ENCODE data around the gene AFTPH. TPM values are rescaled to one million over a fixed set of nuclear protein-coding genes. Genes with fewer than 3 reads are reported as not detected.

AFTPH gene
- total and polyA plus RNA-seq, 9 of the 15 experiments (the other 6 are each of a cell fraction or from before 2014, with no cell fraction given) = 8.0 to 26.2 (median 13.8) TPM

DNA sequence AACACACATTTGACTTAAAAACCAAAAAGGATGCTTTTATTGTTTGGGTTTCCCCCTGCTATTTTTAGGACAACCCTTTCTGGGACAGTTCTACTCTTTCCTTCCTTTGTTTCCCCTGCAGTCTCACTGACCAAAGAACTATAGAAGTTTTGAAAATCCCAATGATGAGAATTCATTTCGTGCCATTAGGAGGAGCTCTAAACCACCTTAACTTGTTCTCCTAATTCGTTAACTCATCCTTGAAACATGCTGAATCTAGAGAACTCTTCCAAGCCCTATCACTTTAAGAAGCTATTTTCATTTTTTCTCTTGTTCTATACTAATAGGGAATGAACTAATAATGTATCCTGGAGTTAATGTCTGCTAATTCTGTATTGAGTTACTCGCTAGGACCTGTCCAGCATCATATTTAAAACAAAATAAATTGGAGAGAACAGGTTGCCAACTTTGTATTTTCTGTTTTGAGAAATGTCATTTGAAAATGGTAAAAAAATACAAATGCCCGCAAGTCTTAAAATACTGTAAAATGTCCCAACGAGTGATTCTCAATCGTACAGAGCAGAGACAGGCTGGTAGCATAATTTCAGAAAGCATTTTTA, 62.9 kb downstream of the AFTPH start:
- ChIA-PET POLR2A (interaction anchor here (0.9 to 1.2 kb wide), 4 partner anchors 20 to 320 kb away, joined by 3 to 7 read pairs (median 4); no protein-coding TSS in a partner anchor), CTCF (ENCODE audit: low intra/inter-chr PET ratio) (interaction anchor here (0.6 to 2.7 kb wide), 7 partner anchors 29 to 1188 kb away, joined by 3 to 25 read pairs (median 4); no protein-coding TSS in a partner anchor)
- in situ Hi-C loops (cut with MboI) = no loop called here
- H3K9me3 ChIP-seq (replicated peaks; ENCODE audit: control insufficient read depth, insufficient read depth, low read depth, low read length) = no peaks in the 10 kb centered on the region
- peaks cover 32% of the 10 kb centered on the region; the same call in 2 of the 3 replicates for H3K36me3 ChIP-seq (ENCODE audit: control insufficient read depth, insufficient read depth, low read length)
- no peak overlapping the region for H3K4me3 ChIP-seq
- WGBS (ENCODE audit: insufficient coverage, low coverage, missing lambda C conversion rate) = 43% methylated on average over 6 of the region's 6 CpGs
- H3K9me1 ChIP-seq (ENCODE audit: control insufficient read depth, insufficient read depth, low read length) = no peaks in the 10 kb centered on the region
- no peaks in the 10 kb centered on the region for H3K4me1 ChIP-seq (replicated peaks in 1 of 2; ENCODE audit: control insufficient read depth in 2 of 2, insufficient read depth in 2 of 2, low read length in 2 of 2)
- H3K79me2 ChIP-seq (ENCODE audit: control insufficient read depth, insufficient read depth, low read length) = no peaks in the 10 kb centered on the region
- BruUV-seq (replicated peaks) = no TSS peak
- no peak overlapping the region for H3K4me2 ChIP-seq (ENCODE audit: insufficient read depth, low read length)
- DNase-seq (ENCODE audit: extremely low read depth in 1 of 4, low spot score in 3 of 4) = peak; percentile 23 to 52 (median 37)
- intact Hi-C loops (cut with micrococcal nuclease) = loop anchor here (1.0 to 10.0 kb wide), 4 partner anchors 64 to 542 kb away; no protein-coding TSS in a partner anchor
- ATAC-seq = peak; percentile 74
- H3K9ac ChIP-seq (ENCODE audit: insufficient read depth in 1 of 2, low read depth in 2 of 2, low read length in 2 of 2) = no peak overlapping the region
- H2AFZ ChIP-seq (ENCODE audit: low read depth, low read length) = no peak overlapping the region
- no peaks in the 10 kb centered on the region for H3K27me3 ChIP-seq (ENCODE audit: control insufficient read depth in 2 of 2, insufficient read depth in 2 of 2, low read length in 2 of 2)
- no peaks in the 10 kb centered on the region for H4K20me1 ChIP-seq (replicated peaks; ENCODE audit: control insufficient read depth, insufficient read depth, low read length)
- peak; percentile 66 for FAIRE-seq
- H3K27ac ChIP-seq (ENCODE audit: extremely low read depth, low read depth, low read length) = no peak overlapping the region
- TF ChIP-seq RHOXF2B (CRISPR knock-in tag; conservative IDR thresholded peaks at IDR 0.05) (no peak), MAFG (tag; conservative IDR thresholded peaks at IDR 0.05) (0 out of 2 replicates have a peak, but pooled peaks have one; percentile 25), KDM5B (IDR thresholded peaks at IDR 0.05; ENCODE audit: insufficient replicate concordance, low read depth, low read length) (no peak), GATAD2B (IDR thresholded peaks at IDR 0.05; ENCODE audit: borderline replicate concordance) (0 out of 2 replicates have a peak, but pooled peaks have one; percentile 15), C11orf30 (IDR thresholded peaks at IDR 0.05; ENCODE audit: low read depth) (peak; percentile 21; the same call in 1 of the 2 replicates), FOXP1 (CRISPR knock-in tag; IDR thresholded peaks at IDR 0.05) (no peak), NFE2 (IDR thresholded peaks at IDR 0.05; ENCODE audit: low read depth) (0 out of 2 replicates have a peak, but pooled peaks have one; percentile 37)
- TF ChIP-seq, protein P1, sequence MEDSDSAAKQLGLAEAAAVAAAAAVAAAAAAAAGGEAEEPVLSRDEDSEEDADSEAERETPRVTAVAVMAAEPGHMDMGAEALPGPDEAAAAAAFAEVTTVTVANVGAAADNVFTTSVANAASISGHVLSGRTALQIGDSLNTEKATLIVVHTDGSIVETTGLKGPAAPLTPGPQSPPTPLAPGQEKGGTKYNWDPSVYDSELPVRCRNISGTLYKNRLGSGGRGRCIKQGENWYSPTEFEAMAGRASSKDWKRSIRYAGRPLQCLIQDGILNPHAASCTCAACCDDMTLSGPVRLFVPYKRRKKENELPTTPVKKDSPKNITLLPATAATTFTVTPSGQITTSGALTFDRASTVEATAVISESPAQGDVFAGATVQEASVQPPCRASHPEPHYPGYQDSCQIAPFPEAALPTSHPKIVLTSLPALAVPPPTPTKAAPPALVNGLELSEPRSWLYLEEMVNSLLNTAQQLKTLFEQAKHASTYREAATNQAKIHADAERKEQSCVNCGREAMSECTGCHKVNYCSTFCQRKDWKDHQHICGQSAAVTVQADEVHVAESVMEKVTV (CRISPR knock-in tag; IDR thresholded peaks at IDR 0.05) = peak; percentile 55; the same call in 1 of the 2 replicates
- TF ChIP-seq, protein P2, sequence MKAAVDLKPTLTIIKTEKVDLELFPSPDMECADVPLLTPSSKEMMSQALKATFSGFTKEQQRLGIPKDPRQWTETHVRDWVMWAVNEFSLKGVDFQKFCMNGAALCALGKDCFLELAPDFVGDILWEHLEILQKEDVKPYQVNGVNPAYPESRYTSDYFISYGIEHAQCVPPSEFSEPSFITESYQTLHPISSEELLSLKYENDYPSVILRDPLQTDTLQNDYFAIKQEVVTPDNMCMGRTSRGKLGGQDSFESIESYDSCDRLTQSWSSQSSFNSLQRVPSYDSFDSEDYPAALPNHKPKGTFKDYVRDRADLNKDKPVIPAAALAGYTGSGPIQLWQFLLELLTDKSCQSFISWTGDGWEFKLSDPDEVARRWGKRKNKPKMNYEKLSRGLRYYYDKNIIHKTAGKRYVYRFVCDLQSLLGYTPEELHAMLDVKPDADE (conservative IDR thresholded peaks at IDR 0.05; ENCODE audit: control insufficient read depth, low read depth, low read length) = no peak
- TF ChIP-seq, protein P3, sequence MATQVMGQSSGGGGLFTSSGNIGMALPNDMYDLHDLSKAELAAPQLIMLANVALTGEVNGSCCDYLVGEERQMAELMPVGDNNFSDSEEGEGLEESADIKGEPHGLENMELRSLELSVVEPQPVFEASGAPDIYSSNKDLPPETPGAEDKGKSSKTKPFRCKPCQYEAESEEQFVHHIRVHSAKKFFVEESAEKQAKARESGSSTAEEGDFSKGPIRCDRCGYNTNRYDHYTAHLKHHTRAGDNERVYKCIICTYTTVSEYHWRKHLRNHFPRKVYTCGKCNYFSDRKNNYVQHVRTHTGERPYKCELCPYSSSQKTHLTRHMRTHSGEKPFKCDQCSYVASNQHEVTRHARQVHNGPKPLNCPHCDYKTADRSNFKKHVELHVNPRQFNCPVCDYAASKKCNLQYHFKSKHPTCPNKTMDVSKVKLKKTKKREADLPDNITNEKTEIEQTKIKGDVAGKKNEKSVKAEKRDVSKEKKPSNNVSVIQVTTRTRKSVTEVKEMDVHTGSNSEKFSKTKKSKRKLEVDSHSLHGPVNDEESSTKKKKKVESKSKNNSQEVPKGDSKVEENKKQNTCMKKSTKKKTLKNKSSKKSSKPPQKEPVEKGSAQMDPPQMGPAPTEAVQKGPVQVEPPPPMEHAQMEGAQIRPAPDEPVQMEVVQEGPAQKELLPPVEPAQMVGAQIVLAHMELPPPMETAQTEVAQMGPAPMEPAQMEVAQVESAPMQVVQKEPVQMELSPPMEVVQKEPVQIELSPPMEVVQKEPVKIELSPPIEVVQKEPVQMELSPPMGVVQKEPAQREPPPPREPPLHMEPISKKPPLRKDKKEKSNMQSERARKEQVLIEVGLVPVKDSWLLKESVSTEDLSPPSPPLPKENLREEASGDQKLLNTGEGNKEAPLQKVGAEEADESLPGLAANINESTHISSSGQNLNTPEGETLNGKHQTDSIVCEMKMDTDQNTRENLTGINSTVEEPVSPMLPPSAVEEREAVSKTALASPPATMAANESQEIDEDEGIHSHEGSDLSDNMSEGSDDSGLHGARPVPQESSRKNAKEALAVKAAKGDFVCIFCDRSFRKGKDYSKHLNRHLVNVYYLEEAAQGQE (IDR thresholded peaks at IDR 0.05; ENCODE audit: borderline replicate concordance) = peak; percentile 65
- TF ChIP-seq, protein P3 (CRISPR knock-in tag; IDR thresholded peaks at IDR 0.05; ENCODE audit: low read depth) = no peak

All from K562 (cell line).